ENCODE results near the gene MRAS.

MRAS gene

DNA sequence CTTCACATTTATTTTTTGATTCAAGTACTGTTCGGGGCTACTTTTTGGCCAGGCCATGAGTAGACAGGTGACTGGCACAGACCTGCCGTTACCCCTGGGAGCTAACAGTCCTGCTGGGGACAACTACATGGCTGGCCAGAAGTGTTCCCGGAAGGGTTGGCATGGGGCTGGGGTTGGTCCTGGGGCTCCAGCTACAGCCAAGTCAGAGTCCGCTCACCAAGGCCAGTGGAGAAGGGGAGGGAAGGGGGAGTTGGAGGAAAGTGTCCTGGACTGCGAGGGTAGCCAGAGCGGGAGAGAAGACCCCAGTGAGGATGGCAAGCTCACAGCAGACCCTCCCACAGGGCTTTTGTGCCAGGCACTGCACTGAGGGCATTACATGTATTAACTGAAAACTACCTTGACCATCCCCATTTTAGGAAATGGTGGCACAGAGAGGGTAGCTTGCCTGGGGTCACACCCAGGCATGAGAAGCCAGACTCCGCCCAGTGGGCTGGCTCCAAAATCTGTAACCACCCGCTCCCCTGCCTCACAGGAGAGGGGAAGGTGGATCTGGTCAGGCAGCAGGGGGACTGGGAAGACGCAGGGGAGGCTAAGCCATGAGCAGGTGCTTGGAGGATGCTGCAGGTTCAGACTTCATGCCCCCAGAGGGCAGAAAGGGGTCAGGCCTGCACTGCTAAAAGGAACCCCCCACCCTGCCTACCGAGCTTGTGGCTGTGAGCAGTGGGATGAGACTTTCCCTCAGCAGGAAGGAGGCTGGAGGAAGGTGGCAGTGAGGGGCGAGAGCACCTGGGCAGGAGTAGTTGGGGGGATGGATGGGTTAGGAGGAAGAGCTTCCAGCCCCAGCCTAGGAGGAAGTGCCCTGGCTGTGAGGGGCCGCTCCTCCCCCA lies 47.7 kb downstream of the MRAS start:
- DNase-seq (ENCODE audit: low read depth) = no peak
- TF ChIP-seq, protein P1, sequence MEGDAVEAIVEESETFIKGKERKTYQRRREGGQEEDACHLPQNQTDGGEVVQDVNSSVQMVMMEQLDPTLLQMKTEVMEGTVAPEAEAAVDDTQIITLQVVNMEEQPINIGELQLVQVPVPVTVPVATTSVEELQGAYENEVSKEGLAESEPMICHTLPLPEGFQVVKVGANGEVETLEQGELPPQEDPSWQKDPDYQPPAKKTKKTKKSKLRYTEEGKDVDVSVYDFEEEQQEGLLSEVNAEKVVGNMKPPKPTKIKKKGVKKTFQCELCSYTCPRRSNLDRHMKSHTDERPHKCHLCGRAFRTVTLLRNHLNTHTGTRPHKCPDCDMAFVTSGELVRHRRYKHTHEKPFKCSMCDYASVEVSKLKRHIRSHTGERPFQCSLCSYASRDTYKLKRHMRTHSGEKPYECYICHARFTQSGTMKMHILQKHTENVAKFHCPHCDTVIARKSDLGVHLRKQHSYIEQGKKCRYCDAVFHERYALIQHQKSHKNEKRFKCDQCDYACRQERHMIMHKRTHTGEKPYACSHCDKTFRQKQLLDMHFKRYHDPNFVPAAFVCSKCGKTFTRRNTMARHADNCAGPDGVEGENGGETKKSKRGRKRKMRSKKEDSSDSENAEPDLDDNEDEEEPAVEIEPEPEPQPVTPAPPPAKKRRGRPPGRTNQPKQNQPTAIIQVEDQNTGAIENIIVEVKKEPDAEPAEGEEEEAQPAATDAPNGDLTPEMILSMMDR (IDR thresholded peaks at IDR 0.05; ENCODE audit: low read depth, low read length, missing control alignments) = no peak
- no peak overlapping the region for H3K4me3 ChIP-seq (ENCODE audit: low read depth, low read length)

DNA sequence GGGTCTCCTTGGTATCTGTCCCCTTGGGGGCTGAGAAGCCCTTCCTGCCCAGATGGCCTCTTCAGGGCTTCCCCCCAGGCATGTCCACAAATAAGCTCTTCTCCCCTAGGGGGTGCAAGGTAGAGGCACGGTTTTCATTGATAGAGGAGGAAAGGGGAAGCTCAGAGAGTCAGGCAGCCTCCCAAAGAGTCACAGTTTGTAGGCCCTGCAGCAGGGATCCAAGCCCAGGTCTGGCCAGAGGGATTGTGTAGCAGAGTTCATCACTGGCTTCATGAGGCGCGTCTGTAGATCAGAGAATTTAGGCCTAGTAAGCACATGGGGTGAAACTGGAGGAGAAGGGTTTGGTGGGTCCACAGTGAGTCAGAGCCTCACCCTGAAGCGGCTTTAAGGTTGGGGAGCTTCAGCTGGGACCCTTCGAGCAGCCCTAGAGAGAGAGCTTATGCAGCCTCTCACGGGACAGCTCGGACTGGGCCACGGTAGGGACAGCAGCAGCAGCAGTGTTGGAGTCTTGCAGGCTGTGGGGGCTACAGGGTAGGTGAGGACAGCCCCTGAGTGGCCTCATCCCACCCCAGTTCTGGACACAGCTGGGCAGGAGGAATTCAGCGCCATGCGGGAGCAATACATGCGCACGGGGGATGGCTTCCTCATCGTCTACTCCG lies 48.5 kb downstream of the MRAS start:
- TF ChIP-seq, protein P1 (IDR thresholded peaks at IDR 0.05; ENCODE audit: low read depth, low read length, missing control alignments) = no peak
- H3K4me3 ChIP-seq (ENCODE audit: low read depth, low read length) = no peak overlapping the region

DNA sequence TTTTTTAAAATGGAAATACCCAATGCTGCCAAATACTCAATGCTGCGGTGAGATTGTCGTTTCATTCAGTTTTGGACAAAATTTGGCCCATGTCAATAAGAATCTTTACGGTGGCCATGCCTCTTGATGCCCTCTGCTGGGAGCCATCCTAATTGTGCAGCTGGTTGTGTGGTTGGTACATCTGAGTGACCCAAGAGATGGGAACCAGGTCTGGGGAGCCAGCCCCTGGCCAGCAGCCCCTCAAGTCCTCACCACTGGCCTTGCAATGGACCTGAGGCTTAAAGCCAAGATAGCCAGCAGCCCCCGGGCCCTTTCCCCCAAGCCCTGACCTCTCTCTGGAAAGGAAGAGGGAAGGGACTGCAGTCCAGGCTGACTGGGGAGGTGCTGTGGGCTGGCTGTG lies 49.6 kb downstream of the MRAS start:
- no peak for DNase-seq (ENCODE audit: low read depth)
- TF ChIP-seq, protein P1 (IDR thresholded peaks at IDR 0.05; ENCODE audit: low read depth, low read length, missing control alignments) = peak; percentile 18

More for the DNA sequence above, 48.5 kb downstream of the MRAS start:
- no peak for DNase-seq (ENCODE audit: low read depth)

DNA sequence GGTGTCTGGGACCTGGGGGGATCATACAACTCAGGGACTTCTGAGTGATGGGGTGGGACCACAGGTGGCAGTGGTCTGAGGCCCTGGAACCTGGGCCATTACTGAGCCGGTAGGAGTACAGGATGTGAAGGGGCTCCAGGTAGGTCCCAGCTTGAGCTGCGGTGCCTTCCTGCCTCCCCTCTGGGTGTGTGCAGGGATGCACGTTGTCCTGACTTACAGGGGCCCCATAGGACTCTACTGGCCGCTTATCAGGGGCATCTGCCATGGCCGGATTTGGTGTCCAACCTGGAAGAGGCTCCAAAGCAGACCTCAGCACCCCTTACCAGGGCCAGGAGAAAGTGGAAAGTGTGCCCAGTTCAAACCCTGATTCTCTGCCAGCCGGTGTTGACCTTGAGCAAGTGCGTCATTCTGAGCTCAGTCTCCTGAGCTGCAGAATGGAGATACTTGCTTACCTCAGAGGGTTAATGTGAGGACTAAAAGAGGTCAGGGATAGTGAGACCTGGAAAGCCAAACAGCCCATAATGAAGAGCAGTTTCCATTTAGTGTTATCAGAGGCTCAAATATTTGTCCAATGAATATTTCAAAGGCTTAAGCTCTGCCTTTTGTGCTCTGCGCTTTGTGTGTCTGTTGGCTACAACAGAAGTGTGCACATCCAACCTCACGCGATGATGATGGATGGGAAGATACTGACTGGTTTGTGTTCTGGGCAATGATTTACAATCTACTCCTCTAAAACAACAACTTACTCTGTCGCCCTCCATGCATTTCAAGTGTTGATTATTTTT lies 50.6 kb downstream of the MRAS start:
- no peak overlapping the region for H3K4me3 ChIP-seq (ENCODE audit: low read depth, low read length)
- TF ChIP-seq, protein P1 (IDR thresholded peaks at IDR 0.05; ENCODE audit: low read depth, low read length, missing control alignments) = no peak
- no peak for DNase-seq (ENCODE audit: low read depth)

More for the DNA sequence above, 49.6 kb downstream of the MRAS start:
- H3K4me3 ChIP-seq (ENCODE audit: low read depth, low read length) = no peak overlapping the region

DNA sequence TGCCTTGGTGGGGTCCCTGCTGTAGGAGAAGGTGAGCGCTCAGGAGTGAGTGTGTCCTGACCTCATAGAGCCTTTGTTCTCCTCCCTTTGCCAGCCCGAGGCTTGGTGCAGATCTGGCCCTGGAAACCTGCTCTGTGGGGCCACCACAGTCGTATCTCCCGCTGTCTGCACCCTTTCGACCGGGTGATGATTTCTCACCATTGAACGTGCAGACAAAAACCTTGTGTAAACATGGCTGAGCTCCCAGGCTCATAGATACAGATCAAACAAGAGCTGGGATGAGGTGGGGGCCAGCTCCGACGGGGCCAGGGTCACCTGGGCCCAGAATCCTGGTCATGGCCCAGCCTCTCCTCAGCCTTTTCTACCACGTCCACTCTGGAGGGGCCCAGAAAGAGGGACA lies 51.4 kb downstream of the MRAS start:
- TF ChIP-seq, protein P1 (IDR thresholded peaks at IDR 0.05; ENCODE audit: low read depth, low read length, missing control alignments) = no peak
- DNase-seq (ENCODE audit: low read depth) = no peak
- H3K4me3 ChIP-seq (ENCODE audit: low read depth, low read length) = no peak overlapping the region

DNA sequence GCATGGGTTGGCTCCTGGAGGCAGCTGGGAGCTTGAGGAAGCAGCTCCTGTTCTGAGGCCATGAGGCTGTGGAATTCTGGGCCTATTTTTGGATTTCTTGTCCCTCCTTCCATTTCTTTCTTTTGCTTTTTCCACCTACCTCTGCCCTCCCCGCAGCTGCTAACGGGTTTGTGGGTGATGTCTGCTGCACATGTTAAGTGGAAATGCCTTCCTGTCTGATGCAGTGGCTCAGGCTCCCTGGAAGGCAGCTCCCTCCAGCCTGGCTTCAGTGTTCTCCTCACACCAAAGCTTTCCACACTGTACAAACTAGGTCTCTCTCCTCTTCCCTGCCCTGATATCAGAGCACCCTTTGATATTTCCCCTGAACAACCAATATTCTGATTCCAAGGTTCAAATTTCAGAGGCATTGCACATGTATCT lies 52.3 kb downstream of the MRAS start:
- TF ChIP-seq, protein P1 (IDR thresholded peaks at IDR 0.05; ENCODE audit: low read depth, low read length, missing control alignments) = no peak
- DNase-seq (ENCODE audit: low read depth) = no peak
- no peak overlapping the region for H3K4me3 ChIP-seq (ENCODE audit: low read depth, low read length)
